SK-N-DZ (cell line): ENCODE results near the gene EIF2S2.
A peak's percentile ranks its signal among the peaks of the same experiment; 100 is the strongest.

Source experiments
- DNase-seq: peaks from one replicate; pipeline ENCODE4 v3.0.0-alpha.2; 2015; ENCODE audit warnings: low spot score

Gene EIF2S2

GRCh38 chr20:34122274-34122980 is 10.4 kb upstream of the EIF2S2 start:
- no peak for DNase-seq

- DNase-seq, result no peak
Observed at GRCh38 chr20:34120213-34120612, 8.2 kb upstream of the EIF2S2 start.

GRCh38 chr20:34115232-34115631 is 3.2 kb upstream of the EIF2S2 start:
- DNase-seq, result no peak

GRCh38 chr20:34114809-34115208 is 2.8 kb upstream of the EIF2S2 start:
- DNase-seq, result peak; percentile 74

GRCh38 chr20:34112600-34113101 is 608 bp upstream of the EIF2S2 start:
- DNase-seq, result peak; percentile 89

- no peak for DNase-seq
Observed at GRCh38 chr20:34110745-34111641, 1.1 kb downstream of the EIF2S2 start.

- no peak for DNase-seq
Observed at GRCh38 chr20:34110025-34110744, 1.9 kb downstream of the EIF2S2 start.

- DNase-seq, result no peak
Observed at GRCh38 chr20:34109442-34109841, 2.6 kb downstream of the EIF2S2 start.

GRCh38 chr20:34108616-34109174 is 3.3 kb downstream of the EIF2S2 start:
- DNase-seq, result no peak

- DNase-seq, result no peak
Observed at GRCh38 chr20:34105978-34106675, 5.9 kb downstream of the EIF2S2 start.

- no peak for DNase-seq
Observed at GRCh38 chr20:34104059-34104458, 8.0 kb downstream of the EIF2S2 start.

- no peak for DNase-seq
Observed at GRCh38 chr20:34102342-34102741, 9.7 kb downstream of the EIF2S2 start.

GRCh38 chr20:34100576-34100975 is 11.5 kb downstream of the EIF2S2 start:
- no peak for DNase-seq

- DNase-seq, result no peak
Observed at GRCh38 chr20:34099675-34100074, 12.4 kb downstream of the EIF2S2 start.

GRCh38 chr20:34098570-34098969 is 13.5 kb downstream of the EIF2S2 start:
- DNase-seq, result no peak

GRCh38 chr20:34096699-34097444 is 15.2 kb downstream of the EIF2S2 start:
- DNase-seq, result no peak

GRCh38 chr20:34095825-34096224 is 16.2 kb downstream of the EIF2S2 start:
- peak; percentile 59 for DNase-seq

- DNase-seq, result no peak
Observed at GRCh38 chr20:34093895-34094294, 18.1 kb downstream of the EIF2S2 start.

GRCh38 chr20:34091637-34092200 is 20.3 kb downstream of the EIF2S2 start:
- DNase-seq, result no peak

- DNase-seq, result no peak
Observed at GRCh38 chr20:34090645-34091044, 21.4 kb downstream of the EIF2S2 start.
